WTC11 (cell line): Measurements from ENCODE around the gene CFL1. TPM values are rescaled to one million over a fixed set of nuclear protein-coding genes. Genes with fewer than 3 reads are reported as not detected.

Source experiments
- AFF4 ChIP-seq: sonication (generic); formaldehyde crosslinking; IDR thresholded peaks from 2 replicates; pipeline ENCODE4 v1.8.1; 2023; ENCODE audit warnings: mild to moderate bottlenecking, missing genetic modification reagents, borderline replicate concordance
- ATF1 ChIP-seq: sonication (generic); formaldehyde crosslinking; IDR thresholded peaks from 2 replicates; pipeline ENCODE4 v1.8.1; 2023; ENCODE audit warnings: mild to moderate bottlenecking, moderate library complexity, missing genetic modification reagents
- CDX4 ChIP-seq: fragments of 250-450 bp; sonication (Bioruptor Pico); IDR thresholded peaks from 2 replicates; pipeline ENCODE4 v1.9.0; 2021; ENCODE audit warnings: moderate library complexity, mild to moderate bottlenecking, inconsistent platforms, borderline replicate concordance
- ESRRA ChIP-seq: sonication (generic); formaldehyde crosslinking; IDR thresholded peaks from 2 replicates; pipeline ENCODE4 v1.8.1; 2022; ENCODE audit warnings: mild to moderate bottlenecking, missing genetic modification reagents, borderline replicate concordance
- FOXP1 ChIP-seq: sonication (generic); formaldehyde crosslinking; IDR thresholded peaks from 2 replicates; pipeline ENCODE4 v1.8.0; 2022; ENCODE audit warnings: missing genetic modification reagents, mild to moderate bottlenecking, moderate library complexity, borderline replicate concordance
- IRF1 ChIP-seq: sonication (generic); formaldehyde crosslinking; IDR thresholded peaks from 2 replicates; pipeline ENCODE4 v1.8.0; 2023; ENCODE audit warnings: missing genetic modification reagents
- NFATC4 ChIP-seq: fragments of 250-450 bp; sonication (Bioruptor Pico); IDR thresholded peaks from 2 replicates; pipeline ENCODE4 v1.9.0; 2021; ENCODE audit warnings: mild to moderate bottlenecking
- NFE2L1 ChIP-seq: sonication (generic); formaldehyde crosslinking; IDR thresholded peaks from 2 replicates; pipeline ENCODE4 v1.8.1; 2023; ENCODE audit warnings: missing genetic modification reagents
- SMAD3 ChIP-seq: sonication (generic); formaldehyde crosslinking; IDR thresholded peaks from 2 replicates; pipeline ENCODE4 v1.8.0; 2022; ENCODE audit warnings: missing genetic modification reagents, mild to moderate bottlenecking, borderline replicate concordance
- SOX15 ChIP-seq: fragments of 250-450 bp; sonication (Bioruptor Pico); IDR thresholded peaks from 2 replicates; pipeline ENCODE4 v1.9.0; 2021; ENCODE audit warnings: mild to moderate bottlenecking
- STAT6 ChIP-seq: sonication (generic); formaldehyde crosslinking; conservative IDR thresholded peaks from 2 replicates; pipeline ENCODE4 v1.8.1; 2023; ENCODE audit warnings: mild to moderate bottlenecking, low read depth, missing genetic modification reagents, moderate library complexity
- TCF7 ChIP-seq: sonication (generic); formaldehyde crosslinking; IDR thresholded peaks from 2 replicates; pipeline ENCODE4 v1.8.0; 2022; ENCODE audit warnings: mild to moderate bottlenecking, low read depth, missing genetic modification reagents, moderate library complexity
- TP53 ChIP-seq: sonication (generic); formaldehyde crosslinking; IDR thresholded peaks from 2 replicates; pipeline ENCODE4 v1.8.1; 2023; ENCODE audit warnings: mild to moderate bottlenecking, missing genetic modification reagents
- ZBTB21 ChIP-seq: sonication (generic); formaldehyde crosslinking; IDR thresholded peaks from 2 replicates; pipeline ENCODE4 v1.8.1; 2023; ENCODE audit warnings: mild to moderate bottlenecking, missing genetic modification reagents, borderline replicate concordance
- ZNF232 ChIP-seq: sonication (generic); formaldehyde crosslinking; IDR thresholded peaks from 2 replicates; pipeline ENCODE4 v1.8.0; 2022; ENCODE audit warnings: mild to moderate bottlenecking, missing genetic modification reagents
- ZNF396 ChIP-seq: fragments of 250-450 bp; sonication (Bioruptor Pico); IDR thresholded peaks from 2 replicates; pipeline ENCODE4 v1.8.0; 2021; ENCODE audit warnings: mild to moderate bottlenecking, moderate library complexity, borderline replicate concordance
- ZNF423 ChIP-seq: fragments of 250-450 bp; sonication (Bioruptor Pico); IDR thresholded peaks from 2 replicates; pipeline ENCODE4 v2.1.2; 2022; ENCODE audit warnings: mild to moderate bottlenecking, moderate library complexity
- ZNF671 ChIP-seq: fragments of 250-450 bp; sonication (Bioruptor Pico); IDR thresholded peaks from 2 replicates; pipeline ENCODE4 v1.8.0; 2021; ENCODE audit warnings: mild to moderate bottlenecking
- ZSCAN18 ChIP-seq: fragments of 250-450 bp; sonication (Bioruptor Pico); IDR thresholded peaks from 2 replicates; pipeline ENCODE4 v2.1.2; 2022; ENCODE audit warnings: mild to moderate bottlenecking, moderate library complexity
- total RNA-seq: library from RNA; stranded (reverse); gene quantifications from 3 replicates; pipeline ENCODE4 v1.2.3, GENCODE V29; 2021
- TF ChIP-seq, protein P1 (sequence below): sonication (generic); formaldehyde crosslinking; IDR thresholded peaks from 2 replicates; pipeline ENCODE4 v1.8.0; 2022; ENCODE audit warnings: mild to moderate bottlenecking, missing genetic modification reagents
- TF ChIP-seq, protein P2 (sequence below): sonication (generic); formaldehyde crosslinking; IDR thresholded peaks from 2 replicates; pipeline ENCODE4 v1.8.0; 2023; ENCODE audit warnings: mild to moderate bottlenecking, missing genetic modification reagents
- TF ChIP-seq, protein P3 (sequence below): sonication (generic); formaldehyde crosslinking; IDR thresholded peaks from 2 replicates; pipeline ENCODE4 v1.8.1; 2023; ENCODE audit warnings: mild to moderate bottlenecking, missing genetic modification reagents, moderate library complexity

CFL1 gene
- total RNA-seq, 1 experiment from 2014 or later: 1,073 TPM

DNA sequence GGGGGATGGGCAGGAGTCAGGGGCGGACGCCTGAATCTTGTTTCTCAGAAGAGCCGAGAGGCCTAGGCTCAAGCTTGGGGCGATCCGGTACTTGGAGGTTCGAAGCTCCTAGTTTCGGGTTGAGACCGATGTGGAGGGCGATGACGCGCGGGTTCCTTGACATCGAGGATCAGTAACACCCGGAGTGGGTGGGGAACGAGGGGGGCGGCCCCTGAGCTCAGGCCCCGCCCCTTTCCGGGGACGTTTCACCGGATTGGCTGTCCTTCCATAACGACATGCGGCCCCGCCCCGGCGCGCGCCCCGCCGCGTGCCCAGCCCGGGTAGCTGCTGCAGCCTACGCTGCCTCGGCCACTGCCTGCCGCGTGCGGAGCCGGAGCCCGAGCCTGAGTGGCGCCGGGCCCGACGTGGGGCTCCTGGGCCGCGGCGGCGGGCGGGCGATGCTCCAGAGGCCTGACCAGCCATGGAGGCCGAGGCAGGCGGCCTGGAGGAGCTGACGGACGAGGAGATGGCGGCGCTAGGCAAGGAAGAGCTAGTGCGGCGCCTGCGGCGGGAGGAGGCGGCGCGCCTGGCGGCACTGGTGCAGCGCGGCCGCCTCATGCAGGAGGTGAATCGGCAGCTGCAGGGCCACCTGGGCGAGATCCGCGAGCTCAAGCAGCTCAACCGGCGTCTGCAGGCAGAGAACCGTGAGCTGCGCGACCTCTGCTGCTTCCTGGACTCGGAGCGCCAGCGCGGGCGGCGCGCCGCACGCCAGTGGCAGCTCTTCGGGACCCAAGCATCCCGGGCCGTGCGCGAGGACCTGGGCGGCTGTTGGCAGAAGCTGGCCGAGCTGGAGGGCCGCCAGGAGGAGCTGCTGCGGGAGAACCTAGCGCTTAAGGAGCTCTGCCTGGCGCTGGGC is 32.6 kb upstream of the CFL1 start, which contains the start of gene CCDC85B (continued):
- TF ChIP-seq, protein P1, sequence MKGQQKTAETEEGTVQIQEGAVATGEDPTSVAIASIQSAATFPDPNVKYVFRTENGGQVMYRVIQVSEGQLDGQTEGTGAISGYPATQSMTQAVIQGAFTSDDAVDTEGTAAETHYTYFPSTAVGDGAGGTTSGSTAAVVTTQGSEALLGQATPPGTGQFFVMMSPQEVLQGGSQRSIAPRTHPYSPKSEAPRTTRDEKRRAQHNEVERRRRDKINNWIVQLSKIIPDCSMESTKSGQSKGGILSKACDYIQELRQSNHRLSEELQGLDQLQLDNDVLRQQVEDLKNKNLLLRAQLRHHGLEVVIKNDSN (CRISPR knock-in tag): no peak
- peak; percentile 89; the same call in 1 of the 2 replicates for TF ChIP-seq ESRRA
- TF ChIP-seq NFE2L1 (CRISPR knock-in tag): peak; percentile 80; the same call in 1 of the 2 replicates
- TF ChIP-seq, protein P2, sequence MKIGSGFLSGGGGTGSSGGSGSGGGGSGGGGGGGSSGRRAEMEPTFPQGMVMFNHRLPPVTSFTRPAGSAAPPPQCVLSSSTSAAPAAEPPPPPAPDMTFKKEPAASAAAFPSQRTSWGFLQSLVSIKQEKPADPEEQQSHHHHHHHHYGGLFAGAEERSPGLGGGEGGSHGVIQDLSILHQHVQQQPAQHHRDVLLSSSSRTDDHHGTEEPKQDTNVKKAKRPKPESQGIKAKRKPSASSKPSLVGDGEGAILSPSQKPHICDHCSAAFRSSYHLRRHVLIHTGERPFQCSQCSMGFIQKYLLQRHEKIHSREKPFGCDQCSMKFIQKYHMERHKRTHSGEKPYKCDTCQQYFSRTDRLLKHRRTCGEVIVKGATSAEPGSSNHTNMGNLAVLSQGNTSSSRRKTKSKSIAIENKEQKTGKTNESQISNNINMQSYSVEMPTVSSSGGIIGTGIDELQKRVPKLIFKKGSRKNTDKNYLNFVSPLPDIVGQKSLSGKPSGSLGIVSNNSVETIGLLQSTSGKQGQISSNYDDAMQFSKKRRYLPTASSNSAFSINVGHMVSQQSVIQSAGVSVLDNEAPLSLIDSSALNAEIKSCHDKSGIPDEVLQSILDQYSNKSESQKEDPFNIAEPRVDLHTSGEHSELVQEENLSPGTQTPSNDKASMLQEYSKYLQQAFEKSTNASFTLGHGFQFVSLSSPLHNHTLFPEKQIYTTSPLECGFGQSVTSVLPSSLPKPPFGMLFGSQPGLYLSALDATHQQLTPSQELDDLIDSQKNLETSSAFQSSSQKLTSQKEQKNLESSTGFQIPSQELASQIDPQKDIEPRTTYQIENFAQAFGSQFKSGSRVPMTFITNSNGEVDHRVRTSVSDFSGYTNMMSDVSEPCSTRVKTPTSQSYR: 0 out of 2 replicates have a peak, but pooled peaks have one; percentile 20
- TF ChIP-seq ZNF232 (CRISPR knock-in tag): peak; percentile 79; the same call in 1 of the 2 replicates
- no peak for TF ChIP-seq ZNF423 (CRISPR knock-in tag)
- TF ChIP-seq AFF4: no peak
- TF ChIP-seq SOX15 (CRISPR knock-in tag): no peak
- TF ChIP-seq IRF1: peak; percentile 56; the same call in 1 of the 2 replicates
- TF ChIP-seq ZBTB21 (CRISPR knock-in tag): peak; percentile 79; the same call in 1 of the 2 replicates
- no peak for TF ChIP-seq NFATC4
- TF ChIP-seq, protein P3, sequence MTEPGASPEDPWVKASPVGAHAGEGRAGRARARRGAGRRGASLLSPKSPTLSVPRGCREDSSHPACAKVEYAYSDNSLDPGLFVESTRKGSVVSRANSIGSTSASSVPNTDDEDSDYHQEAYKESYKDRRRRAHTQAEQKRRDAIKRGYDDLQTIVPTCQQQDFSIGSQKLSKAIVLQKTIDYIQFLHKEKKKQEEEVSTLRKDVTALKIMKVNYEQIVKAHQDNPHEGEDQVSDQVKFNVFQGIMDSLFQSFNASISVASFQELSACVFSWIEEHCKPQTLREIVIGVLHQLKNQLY (CRISPR knock-in tag): no peak
- no peak for TF ChIP-seq STAT6 (CRISPR knock-in tag)
- TF ChIP-seq TCF7 (CRISPR knock-in tag): peak; percentile 69; the same call in 1 of the 2 replicates
- no peak for TF ChIP-seq ATF1 (CRISPR knock-in tag)
- TF ChIP-seq ZSCAN18 (CRISPR knock-in tag): no peak
- TF ChIP-seq SMAD3 (CRISPR knock-in tag): peak; percentile 91; the same call in 1 of the 2 replicates
- no peak for TF ChIP-seq CDX4 (CRISPR knock-in tag)
- peak; percentile 94 for TF ChIP-seq TP53 (CRISPR knock-in tag)
- peak; percentile 98 for TF ChIP-seq FOXP1 (CRISPR knock-in tag)
- TF ChIP-seq ZNF671 (CRISPR knock-in tag): no peak
- TF ChIP-seq ZNF396 (CRISPR knock-in tag): no peak
